Stimulated activated CD4-positive, alpha-beta T cell treated with anti-CD3 and anti-CD28 coated beads, TNF-alpha, amount 100 ng/mL, for 48 hours (primary cell): ENCODE results near the gene PGBD5.

Experiments used
- DNase-seq, 3 donors: peaks; one replicate each; pipeline ENCODE4 v3.0.0-alpha.2; 2020; ENCODE audit warnings: low read depth in 3 of 3

PGBD5 gene

GRCh38 chr1:230307213-230307612, 118.9 kb downstream of the PGBD5 start:
- DNase-seq = no peak

DNA sequence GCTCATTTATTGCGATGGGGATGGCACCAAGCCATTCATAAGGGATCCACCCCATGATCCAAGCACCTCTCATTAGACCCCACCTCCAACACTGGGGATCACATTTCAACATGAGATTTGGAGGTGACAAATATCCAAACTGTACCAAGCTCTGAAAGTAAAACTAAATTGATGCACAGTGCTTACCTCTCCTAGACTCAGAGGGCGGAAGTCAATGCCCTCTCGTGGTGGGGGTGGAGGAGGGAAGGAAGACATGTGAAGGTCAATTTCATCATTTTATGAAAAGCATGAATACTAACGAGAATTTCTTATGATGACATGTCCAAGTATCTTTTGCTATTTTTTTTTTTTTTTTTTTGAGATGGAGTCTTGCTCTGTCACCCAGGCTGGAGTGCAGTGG, 120.0 kb downstream of the PGBD5 start:
- DNase-seq = peak in 1 of 3 donors; percentile 43

GRCh38 chr1:230303822-230304221, 122.3 kb downstream of the PGBD5 start:
- no peak for DNase-seq

DNA sequence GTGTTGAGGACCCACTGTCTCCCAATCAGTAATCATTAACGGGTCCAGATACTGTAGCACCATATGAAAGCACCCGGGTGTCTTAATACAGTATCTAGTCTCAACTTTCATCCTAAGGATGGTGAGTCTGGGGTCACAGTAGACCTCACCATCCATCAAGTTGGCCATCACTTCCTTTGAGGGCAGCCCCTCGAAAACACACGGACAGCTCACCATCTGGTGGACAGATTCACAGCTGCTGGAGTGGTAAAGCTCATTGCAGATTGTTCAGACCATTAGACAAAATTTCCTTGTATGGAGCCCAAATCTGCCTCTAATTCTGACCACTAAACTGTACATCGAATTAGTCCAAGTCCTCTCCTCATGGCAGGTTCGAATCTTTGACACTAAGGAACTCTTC, 123.1 kb downstream of the PGBD5 start:
- no peak for DNase-seq

DNA sequence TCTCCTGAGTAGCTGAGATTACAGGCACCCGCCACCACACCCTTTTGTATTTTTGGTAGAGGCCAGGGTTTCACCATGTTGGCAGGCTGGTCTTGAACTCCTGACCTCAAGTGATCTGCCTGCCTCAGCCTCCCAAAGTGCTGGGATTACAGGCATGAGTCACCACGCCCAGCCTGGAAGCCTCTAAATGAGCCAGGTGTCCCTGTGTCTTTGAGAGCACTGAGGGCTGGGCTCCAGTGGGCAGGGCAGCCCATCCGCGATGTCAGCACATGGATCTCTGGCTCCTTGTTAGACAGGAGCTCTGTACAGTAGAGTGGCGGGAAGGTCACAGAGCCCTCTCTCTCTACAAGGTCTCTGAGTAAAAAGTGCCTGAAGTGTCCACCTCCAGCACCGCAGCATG, 124.3 kb downstream of the PGBD5 start:
- no peak for DNase-seq

- DNase-seq = no peak
Observed at GRCh38 chr1:230301322-230301721, 124.8 kb downstream of the PGBD5 start.

GRCh38 chr1:230300322-230301301, 125.5 kb downstream of the PGBD5 start:
- DNase-seq = no peak

GRCh38 chr1:230299191-230300006, 126.7 kb downstream of the PGBD5 start:
- no peak for DNase-seq

DNA sequence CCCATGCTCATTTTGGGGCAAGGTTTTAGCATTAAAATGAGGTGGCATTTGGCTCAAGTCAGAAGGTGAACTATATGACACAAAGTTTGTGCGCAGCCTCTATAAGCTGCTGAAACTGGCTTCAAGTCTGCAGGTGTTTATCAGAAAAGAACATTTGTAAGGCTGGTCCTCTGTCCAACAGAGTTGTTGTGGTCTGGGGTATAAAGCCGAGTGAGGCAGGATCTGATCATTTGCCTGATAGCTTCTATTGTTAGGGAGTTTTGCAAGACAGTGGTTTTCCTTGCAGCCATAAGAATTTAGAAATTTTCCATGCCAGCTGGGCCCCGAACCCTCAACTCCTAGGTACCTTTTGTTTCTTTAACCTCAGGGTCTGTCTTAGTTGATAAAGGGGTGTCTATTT, 130.8 kb downstream of the PGBD5 start:
- DNase-seq = no peak

- no peak for DNase-seq
Observed at GRCh38 chr1:230293390-230293700, 132.8 kb downstream of the PGBD5 start.

- no peak for DNase-seq
Observed at GRCh38 chr1:230292689-230293389, 133.3 kb downstream of the PGBD5 start.

DNA sequence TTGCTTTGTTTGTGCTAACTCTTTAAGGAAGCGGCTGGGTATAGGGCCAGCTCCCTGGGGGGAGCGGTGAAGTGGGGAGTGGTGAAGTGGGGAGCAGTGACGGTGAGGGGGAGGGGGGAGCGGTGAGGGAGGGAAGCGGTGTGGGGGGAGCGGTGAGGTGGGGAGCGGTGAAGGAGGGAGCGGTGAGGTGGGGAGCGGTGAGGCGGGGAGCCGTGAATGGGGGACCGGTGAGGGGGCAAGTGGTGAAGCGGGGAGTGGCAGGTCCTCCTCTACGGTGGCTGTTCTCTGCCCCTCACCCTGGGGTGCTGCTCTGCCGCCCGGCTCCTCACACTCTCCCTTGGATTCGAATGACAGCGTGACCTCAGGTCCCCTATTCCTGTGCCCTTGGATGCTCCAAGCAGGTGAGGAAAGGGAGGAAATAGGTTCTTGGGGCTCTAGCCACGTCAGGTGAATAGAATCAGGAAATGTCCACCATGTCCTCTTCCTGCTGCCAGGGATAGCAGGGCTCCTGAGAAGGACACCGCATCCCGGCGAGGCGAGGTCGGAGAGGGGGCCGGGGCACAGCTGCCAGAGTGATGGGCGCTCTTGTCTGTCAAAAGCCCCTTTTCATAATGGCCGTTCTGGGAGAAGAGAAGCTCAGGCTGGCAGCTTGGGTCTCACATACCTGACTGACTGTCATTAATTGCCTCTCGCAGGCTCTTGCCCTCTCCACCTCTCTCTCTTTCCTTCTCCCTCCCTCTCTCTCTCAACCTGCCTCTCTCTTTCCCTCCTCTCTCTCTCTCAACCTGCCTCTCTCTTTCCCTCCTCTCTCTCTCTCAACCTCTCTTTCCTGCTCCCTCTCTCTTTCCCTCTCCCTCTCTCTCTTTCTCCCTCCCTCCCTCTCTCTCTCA, 134.2 kb downstream of the PGBD5 start:
- no peak for DNase-seq

DNA sequence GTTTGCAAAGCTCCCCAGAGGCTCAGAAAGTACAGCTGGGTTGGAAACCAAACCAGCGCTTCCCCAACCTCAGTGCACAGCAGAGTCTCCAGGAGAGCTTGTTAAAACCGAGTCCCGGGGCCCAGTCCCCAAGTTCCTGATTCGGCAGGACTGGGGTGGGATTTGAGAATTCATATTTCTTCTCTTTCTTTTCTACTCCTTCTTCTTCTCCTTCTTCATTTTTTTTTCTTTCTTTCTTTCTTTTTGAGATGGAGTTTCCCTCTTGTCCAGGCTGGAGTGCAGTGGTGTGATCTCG, 136.8 kb downstream of the PGBD5 start:
- DNase-seq = no peak

GRCh38 chr1:230288641-230289349, 137.3 kb downstream of the PGBD5 start:
- no peak for DNase-seq

- no peak for DNase-seq
Observed at GRCh38 chr1:230287674-230288315, 138.3 kb downstream of the PGBD5 start.

DNA sequence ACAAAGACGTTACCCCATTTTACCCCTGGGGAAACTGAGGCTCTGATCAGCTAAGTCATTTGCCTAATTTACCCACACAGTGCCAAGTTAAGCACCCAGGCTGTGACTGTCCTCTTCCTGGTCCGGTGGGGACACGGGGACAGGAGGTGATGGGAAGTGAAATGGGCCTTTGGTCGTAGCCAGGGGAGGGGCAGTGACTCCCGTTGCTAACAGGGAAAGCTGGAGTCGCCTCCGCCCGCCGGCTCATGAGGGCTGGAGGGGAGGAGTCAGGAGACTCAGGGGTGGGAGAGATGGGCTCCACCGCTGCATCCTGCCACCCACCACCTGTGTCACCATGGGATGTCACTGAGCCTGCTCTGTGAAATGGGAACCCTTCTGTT, 139.3 kb downstream of the PGBD5 start:
- no peak for DNase-seq

GRCh38 chr1:230286166-230286889, 139.8 kb downstream of the PGBD5 start:
- DNase-seq = no peak

DNA sequence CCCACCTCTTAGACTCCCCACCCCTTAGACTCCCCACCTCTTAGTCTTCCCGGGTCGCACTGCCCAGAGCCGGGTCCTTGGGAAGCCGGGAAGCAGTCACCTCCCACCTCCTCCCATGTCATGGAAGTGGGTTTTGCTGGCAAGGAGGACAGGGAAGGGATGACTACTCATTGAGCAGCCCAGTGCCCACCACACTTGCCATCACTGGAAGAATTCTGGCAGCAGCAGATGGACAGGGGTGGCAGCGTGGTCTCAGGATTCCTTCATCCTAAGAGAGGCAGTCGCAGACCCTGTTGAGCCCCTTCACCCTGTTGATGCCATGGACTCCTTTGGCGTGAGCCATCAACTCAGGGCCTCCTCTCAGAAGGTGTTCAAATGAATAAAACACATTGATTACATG, 140.8 kb downstream of the PGBD5 start:
- DNase-seq = no peak

DNA sequence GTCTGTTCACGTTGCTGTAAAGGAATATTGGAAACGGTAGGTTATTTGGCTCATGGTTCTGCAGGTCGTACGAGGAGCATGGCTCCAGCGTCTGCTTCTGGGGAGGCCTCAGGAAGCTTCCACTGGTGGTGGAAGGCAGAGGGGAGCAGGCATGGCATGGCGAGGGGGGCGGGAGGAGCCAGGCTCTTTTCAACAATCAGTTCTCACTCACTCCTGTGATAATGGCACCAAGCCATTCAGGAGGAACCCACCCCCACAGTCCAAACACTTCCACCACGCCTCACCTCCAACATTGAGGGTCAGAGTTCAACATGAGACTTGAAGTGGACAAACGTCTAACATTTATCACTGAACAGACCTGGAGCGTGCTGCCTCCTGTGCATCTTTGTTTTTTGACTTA, 141.2 kb downstream of the PGBD5 start:
- DNase-seq = no peak

- DNase-seq = no peak
Observed at GRCh38 chr1:230283678-230284077, 142.5 kb downstream of the PGBD5 start.
